MM.1S (cell line): ENCODE data around the gene MIEF1.

Experiments
- DNase-seq: peaks from one replicate; pipeline ENCODE4 v3.0.0-alpha.2; 2015
- H2AFZ ChIP-seq: fragments of 300-600 bp; sonication (generic); 2 replicates; pipeline ENCODE4 v1.6.0; 2016; ENCODE audit warnings: antibody characterized with exemption, low read length
- H3F3A ChIP-seq: fragments of 300-600 bp; sonication (generic); 2 replicates; pipeline ENCODE4 v1.6.1; 2016; ENCODE audit warnings: mild to moderate bottlenecking, antibody characterized with exemption, low read length, moderate library complexity, mixed read lengths; ENCODE audit not compliant: insufficient read depth
- H3K27ac ChIP-seq: fragments of 300-600 bp; sonication (generic); 2 replicates; pipeline ENCODE4 v1.5.1; 2016; ENCODE audit warnings: mild to moderate bottlenecking, low read length
- H3K27me3 ChIP-seq: fragments of 300-600 bp; sonication (generic); replicated peaks from 2 replicates; pipeline ENCODE4 v1.6.0; 2016; ENCODE audit warnings: low read length; ENCODE audit not compliant: insufficient read depth
- H3K36me3 ChIP-seq: fragments of 300-600 bp; sonication (generic); replicated peaks from 2 replicates; pipeline ENCODE4 v1.6.1; 2016; ENCODE audit warnings: mild to moderate bottlenecking, low read length, mixed read lengths; ENCODE audit not compliant: insufficient read depth
- H3K4me1 ChIP-seq: fragments of 300-600 bp; sonication (generic); 2 replicates; pipeline ENCODE4 v1.6.1; 2016; ENCODE audit warnings: low read length, mixed read lengths
- H3K4me2 ChIP-seq: fragments of 300-600 bp; sonication (generic); 2 replicates; pipeline ENCODE4 v1.6.0; 2016; ENCODE audit warnings: low read depth, low read length
- H3K4me3 ChIP-seq: fragments of 300-600 bp; sonication (generic); 2 replicates; pipeline ENCODE4 v1.5.1; 2016; ENCODE audit warnings: low read length, mixed read lengths
- H3K79me2 ChIP-seq: fragments of 300-600 bp; sonication (generic); 2 replicates; pipeline ENCODE4 v1.6.1; 2016; ENCODE audit warnings: mixed run types, low read length, mixed read lengths
- H3K9ac ChIP-seq: fragments of 300-600 bp; sonication (generic); 2 replicates; pipeline ENCODE4 v1.6.1; 2016; ENCODE audit warnings: low read length, mixed read lengths
- H3K9me2 ChIP-seq: fragments of 300-600 bp; sonication (generic); replicated peaks from 2 replicates; pipeline ENCODE4 v1.6.1; 2016; ENCODE audit warnings: mild to moderate bottlenecking, low read length, mixed read lengths; ENCODE audit not compliant: insufficient read depth
- H3K9me3 ChIP-seq: fragments of 300-600 bp; sonication (generic); replicated peaks from 2 replicates; pipeline ENCODE4 v1.6.1; 2016; ENCODE audit warnings: mild to moderate bottlenecking, low read length, mixed read lengths; ENCODE audit not compliant: insufficient read depth
- H4K20me1 ChIP-seq: fragments of 300-600 bp; sonication (generic); 2 replicates; pipeline ENCODE4 v1.6.1; 2016; ENCODE audit warnings: mild to moderate bottlenecking, low read length, moderate library complexity, mixed read lengths; ENCODE audit not compliant: insufficient read depth
- EZH2 ChIP-seq: fragments of 300-600 bp; sonication (generic); optimal IDR thresholded peaks from 2 replicates; pipeline ENCODE3; 2017; ENCODE audit warnings: low read depth, mild to moderate bottlenecking, antibody characterized with exemption, low read length, mixed read lengths
- EZH2phosphoT487 ChIP-seq: fragments of 300-600 bp; sonication (generic); IDR thresholded peaks from 2 replicates; pipeline ENCODE4 v1.6.1; 2018; ENCODE audit warnings: antibody characterized with exemption, low read length
- TF ChIP-seq, protein P1 (sequence below): fragments of 300-600 bp; sonication (generic); IDR thresholded peaks from 2 replicates; pipeline ENCODE4 v1.5.1; 2016; ENCODE audit warnings: antibody characterized with exemption, low read length, mixed read lengths

Gene MIEF1

DNA sequence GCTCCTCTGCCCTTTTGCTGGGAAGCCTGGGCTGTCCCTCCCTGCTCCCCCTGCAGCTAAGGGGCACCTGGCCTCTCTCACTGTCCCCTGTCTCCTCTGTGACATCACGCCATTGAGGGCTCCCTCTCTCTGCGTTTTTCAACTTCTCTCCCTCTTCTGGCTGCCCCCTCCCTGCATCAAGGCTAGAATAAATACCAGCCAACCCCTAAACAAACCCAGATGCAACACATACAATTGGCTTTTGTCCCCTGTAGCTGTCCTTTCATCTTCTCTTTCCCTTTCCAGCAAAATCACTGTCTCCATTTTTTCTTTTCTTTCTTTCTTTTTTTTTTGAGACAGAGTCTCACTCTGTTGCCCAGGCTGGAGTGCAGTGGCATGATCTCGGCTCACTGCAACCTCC lies 3.3 kb upstream of the MIEF1 start:
- Histone ChIP-seq H3K9ac (no peak overlapping the region), H3K27ac (no peak overlapping the region), H3K9me3 (no peaks in the 10 kb centered on the region), H3K9me2 (no peaks in the 10 kb centered on the region), H3F3A (0 out of 2 replicates have a peak, but pooled peaks cover under 1% of the 10 kb centered on the region), H2AFZ (no peak overlapping the region), H3K4me3 (no peak overlapping the region), H3K27me3 (no peaks in the 10 kb centered on the region), H4K20me1 (no peaks in the 10 kb centered on the region), H3K4me1 (peaks cover 16% of the 10 kb centered on the region; the same call in 1 of the 2 replicates), H3K4me2 (no peak overlapping the region), H3K36me3 (peaks cover 1% of the 10 kb centered on the region; the same call in 1 of the 2 replicates), H3K79me2 (peaks cover 17% of the 10 kb centered on the region)
- TF ChIP-seq EZH2phosphoT487 (no peak), EZH2 (no peak)
- TF ChIP-seq, protein P1, sequence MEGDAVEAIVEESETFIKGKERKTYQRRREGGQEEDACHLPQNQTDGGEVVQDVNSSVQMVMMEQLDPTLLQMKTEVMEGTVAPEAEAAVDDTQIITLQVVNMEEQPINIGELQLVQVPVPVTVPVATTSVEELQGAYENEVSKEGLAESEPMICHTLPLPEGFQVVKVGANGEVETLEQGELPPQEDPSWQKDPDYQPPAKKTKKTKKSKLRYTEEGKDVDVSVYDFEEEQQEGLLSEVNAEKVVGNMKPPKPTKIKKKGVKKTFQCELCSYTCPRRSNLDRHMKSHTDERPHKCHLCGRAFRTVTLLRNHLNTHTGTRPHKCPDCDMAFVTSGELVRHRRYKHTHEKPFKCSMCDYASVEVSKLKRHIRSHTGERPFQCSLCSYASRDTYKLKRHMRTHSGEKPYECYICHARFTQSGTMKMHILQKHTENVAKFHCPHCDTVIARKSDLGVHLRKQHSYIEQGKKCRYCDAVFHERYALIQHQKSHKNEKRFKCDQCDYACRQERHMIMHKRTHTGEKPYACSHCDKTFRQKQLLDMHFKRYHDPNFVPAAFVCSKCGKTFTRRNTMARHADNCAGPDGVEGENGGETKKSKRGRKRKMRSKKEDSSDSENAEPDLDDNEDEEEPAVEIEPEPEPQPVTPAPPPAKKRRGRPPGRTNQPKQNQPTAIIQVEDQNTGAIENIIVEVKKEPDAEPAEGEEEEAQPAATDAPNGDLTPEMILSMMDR, result no peak
- no peak for DNase-seq

DNA sequence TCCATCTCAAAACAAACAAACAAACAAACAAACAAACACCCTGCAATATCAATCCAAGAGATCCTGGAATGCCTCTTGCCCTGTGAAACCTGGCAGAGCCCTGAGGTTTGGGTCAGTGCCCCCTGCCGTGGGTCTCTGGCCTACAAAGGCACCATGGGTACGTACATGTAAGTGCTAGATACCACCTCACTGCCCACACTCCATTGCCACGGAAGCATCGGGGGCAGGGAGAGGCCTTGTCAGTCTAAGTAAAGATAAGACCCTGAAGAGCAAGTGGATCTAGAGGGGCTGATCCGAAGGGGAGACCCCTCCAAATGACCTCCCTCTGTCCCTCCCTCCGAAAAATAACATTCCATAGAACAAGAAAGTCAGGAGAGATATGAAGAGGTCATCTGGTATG lies 2.0 kb upstream of the MIEF1 start:
- Histone ChIP-seq H3K9me3 (no peaks in the 10 kb centered on the region), H4K20me1 (no peaks in the 10 kb centered on the region), H3K4me3 (no peak overlapping the region), H3K9me2 (no peaks in the 10 kb centered on the region), H3K4me1 (peaks cover 20% of the 10 kb centered on the region; the same call in 1 of the 2 replicates), H3K4me2 (no peak overlapping the region), H2AFZ (no peak overlapping the region), H3K9ac (no peak overlapping the region), H3K27ac (no peak overlapping the region), H3K27me3 (no peaks in the 10 kb centered on the region), H3K79me2 (peaks cover 30% of the 10 kb centered on the region), H3K36me3 (peaks cover 11% of the 10 kb centered on the region), H3F3A (no peaks in the 10 kb centered on the region)
- DNase-seq, result no peak
- TF ChIP-seq EZH2phosphoT487 (no peak), EZH2 (no peak)
- TF ChIP-seq, protein P1, result no peak

DNA sequence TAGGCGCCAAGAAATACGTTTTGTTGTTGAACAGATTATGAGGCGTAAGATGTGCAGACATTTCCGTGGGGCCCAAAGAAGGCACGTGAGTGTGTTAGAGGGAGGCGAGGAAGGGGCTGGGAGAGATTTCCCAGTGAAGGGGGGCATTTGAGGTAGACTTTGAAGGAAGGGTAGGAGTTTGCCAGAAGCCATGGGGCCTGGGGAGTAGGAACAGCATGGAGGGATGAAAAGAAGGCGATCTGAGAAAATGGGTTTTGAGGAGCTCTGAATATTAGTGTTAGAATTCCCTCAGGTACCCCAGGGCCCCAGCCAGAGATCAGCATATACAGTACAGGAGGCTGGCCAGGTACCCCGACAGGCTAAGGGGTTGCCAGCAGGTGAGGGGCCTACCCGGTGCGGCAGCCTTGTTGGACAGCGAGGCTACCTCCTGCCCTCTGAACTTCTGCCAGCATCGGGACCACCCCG lies 414 bp upstream of the MIEF1 start:
- peaks cover 21% of the 10 kb centered on the region for H3K36me3 ChIP-seq
- peak overlapping the region; percentile 82 for H3K4me3 ChIP-seq
- H3K79me2 ChIP-seq, result peaks cover 46% of the 10 kb centered on the region
- H3K27me3 ChIP-seq, result no peaks in the 10 kb centered on the region
- peaks cover 14% of the 10 kb centered on the region; the same call in 1 of the 2 replicates for H3K4me1 ChIP-seq
- H3K27ac ChIP-seq, result no peak overlapping the region
- peak overlapping the region; percentile 78 for H2AFZ ChIP-seq
- DNase-seq, result no peak
- H3F3A ChIP-seq, result no peaks in the 10 kb centered on the region
- H3K9ac ChIP-seq, result peak overlapping the region; percentile 85
- H3K9me2 ChIP-seq, result no peaks in the 10 kb centered on the region
- H3K9me3 ChIP-seq, result no peaks in the 10 kb centered on the region
- H4K20me1 ChIP-seq, result no peaks in the 10 kb centered on the region
- H3K4me2 ChIP-seq, result peak overlapping the region; percentile 85
- TF ChIP-seq EZH2phosphoT487 (no peak), EZH2 (no peak)
- TF ChIP-seq, protein P1, result no peak
